ENCODE results near the gene POLE. TPM values are rescaled to one million over a fixed set of nuclear protein-coding genes. Genes with fewer than 3 reads are reported as not detected.

Gene POLE
- total RNA-seq, 4 donors from 2014 or later = 15.8 to 60.8 (median 27.1) TPM

- DNase-seq (ENCODE audit: low spot score) = no peak
- no peak for ATAC-seq (ENCODE audit: low FRiP score)
- TF ChIP-seq CTCF (IDR thresholded peaks at IDR 0.05) = no peak
These were observed 32.2 kb upstream of the POLE start for GRCh38 chr12:132719141-132719953.

- DNase-seq (ENCODE audit: low spot score) (no peak), ATAC-seq (ENCODE audit: low FRiP score) (no peak)
- no peak for TF ChIP-seq CTCF (IDR thresholded peaks at IDR 0.05)
These were observed 31.5 kb upstream of the POLE start for GRCh38 chr12:132718644-132719043.

- ATAC-seq (ENCODE audit: low FRiP score) (no peak), DNase-seq (ENCODE audit: low spot score) (no peak)
- TF ChIP-seq CTCF (IDR thresholded peaks at IDR 0.05) = no peak
These were observed 30.6 kb upstream of the POLE start for GRCh38 chr12:132717531-132718387.

- ATAC-seq (ENCODE audit: low FRiP score) (no peak), DNase-seq (ENCODE audit: low spot score) (no peak)
- TF ChIP-seq CTCF (IDR thresholded peaks at IDR 0.05) = no peak
These were observed 29.9 kb upstream of the POLE start for GRCh38 chr12:132717011-132717410.

GRCh38 chr12:132716356-132716755 lies 29.2 kb upstream of the POLE start:
- DNase-seq (ENCODE audit: low spot score) = no peak
- no peak for ATAC-seq (ENCODE audit: low FRiP score)
- TF ChIP-seq CTCF (IDR thresholded peaks at IDR 0.05) = no peak

GRCh38 chr12:132715874-132716273 lies 28.7 kb upstream of the POLE start:
- DNase-seq (ENCODE audit: low spot score) (no peak), ATAC-seq (ENCODE audit: low FRiP score) (no peak)
- TF ChIP-seq CTCF (IDR thresholded peaks at IDR 0.05) = no peak

Measured in omental fat pad (tissue), 4 donors.